Measurements from ENCODE around the gene DNAH7.

DNA sequence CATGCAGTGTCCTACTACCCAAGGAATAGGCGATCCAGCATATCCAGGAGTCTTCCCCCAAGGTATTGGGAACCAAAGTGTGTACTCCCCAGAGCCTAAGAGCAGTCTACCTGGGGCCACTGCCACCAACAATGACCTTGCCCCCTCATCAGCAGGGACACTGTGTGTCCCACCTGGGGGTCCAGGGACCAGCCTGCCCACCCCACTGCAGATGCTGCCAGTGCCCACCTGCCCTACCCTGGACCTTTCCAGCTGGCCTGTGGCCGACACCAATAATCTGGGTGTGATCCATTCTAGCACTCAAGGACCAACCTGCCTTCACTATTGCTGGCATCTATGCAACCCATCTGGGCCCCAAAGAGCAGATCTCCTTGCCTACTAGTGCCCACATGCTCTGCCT, 32.2 kb downstream of the DNAH7 start:
- TF ChIP-seq CTCF (IDR thresholded peaks at IDR 0.05) (no peak), POLR2A (IDR thresholded peaks at IDR 0.05) (no peak)
